HCT116 (cell line): Measurements from ENCODE around the gene KCND2. TPM values are rescaled to one million over a fixed set of nuclear protein-coding genes. Genes with fewer than 3 reads are reported as not detected.

Source experiments
- ATAC-seq: fragments of 200-7000 bp; cut with Tn5 transposase; 2 replicates; pipeline ENCODE4 v1.9.1; 2020; ENCODE audit warnings: mild to moderate bottlenecking, moderate library complexity
- BruUV-seq: library from RNA; stranded (reverse); fragments of 400-500 nt; replicated peaks from 2 replicates; lab custom pipeline; 2021; lab: Mats Ljungman, UMichigan
- CTCF ChIA-PET: fragments of 300-600 bp; sonication (Branson Sonifier 250); formaldehyde crosslinking; loops from one replicate; lab custom pipeline; 2021; ENCODE audit warnings: antibody characterized with exemption; lab: Charles Lee
- POLR2A ChIA-PET: fragments of 300-600, 350-600 bp; sonication (Branson Sonifier 250); formaldehyde crosslinking; loops from one replicate; lab custom pipeline; 2021; ENCODE audit warnings: antibody characterized with exemption; lab: Charles Lee
- RAD21 ChIA-PET, 2 experiments: fragments of 300-600 bp; sonication (Branson Sonifier 250); formaldehyde crosslinking; loops; one replicate each; lab custom pipeline; 2023; ENCODE audit warnings: low total read pairs in 2 of 2; ENCODE audit not compliant: uncharacterized antibody in 2 of 2, unreplicated experiment in 2 of 2, low non-redundant PET in 1 of 2; lab: Charles Lee
- DNase-seq: peaks from one replicate; pipeline ENCODE4 v3.0.0-alpha.2; 2010; ENCODE audit warnings: low read depth, low spot score
- H2AFZ ChIP-seq: fragments of 200-600 bp; shearing (Covaris generic), sonication (generic); 2 replicates; pipeline ENCODE4 v1.6.1; 2017; ENCODE audit warnings: low read depth, mixed run types, mixed read lengths, antibody characterized with exemption, low read length; ENCODE audit not compliant: poor library complexity, severe bottlenecking
- H3K27ac ChIP-seq: 2 replicates; pipeline ENCODE4 v1.5.1; 2012; ENCODE audit warnings: low read depth, low read length
- H3K27me3 ChIP-seq: fragments of 200-600 bp; sonication (generic); 2 replicates; pipeline ENCODE4 v1.6.1; 2016; ENCODE audit warnings: mixed run types, low read length, mixed read lengths; ENCODE audit not compliant: insufficient read depth
- H3K36me3 ChIP-seq, 2 experiments: fragments of 200-500 bp in 1 of 2; fragments of 200-600 bp in 1 of 2; sonication (Bioruptor generic) in 1 of 2; sonication (generic) in 1 of 2; 2 replicates each; pipeline versions ENCODE4 v1.5.1 to v1.6.1; 2014 to 2016; ENCODE audit warnings: low read length in 2 of 2, inconsistent platforms in 1 of 2, mixed read lengths in 1 of 2, mixed run types in 1 of 2; ENCODE audit not compliant: insufficient read depth in 2 of 2, control insufficient read depth in 1 of 2
- H3K4me1 ChIP-seq, 2 experiments: fragments of 200-600 bp in 1 of 2; sonication (generic) in 1 of 2; 2 replicates each; pipeline versions ENCODE4 v1.5.1 to v1.6.1; 2012 to 2017; ENCODE audit warnings: low read length in 2 of 2, inconsistent platforms in 1 of 2, mild to moderate bottlenecking in 1 of 2, mixed read lengths in 1 of 2, mixed run types in 1 of 2, moderate library complexity in 1 of 2; ENCODE audit not compliant: insufficient read depth in 2 of 2, control insufficient read depth in 1 of 2
- H3K4me2 ChIP-seq: fragments of 200-600 bp; sonication (generic); 2 replicates; pipeline ENCODE4 v1.6.1; 2017; ENCODE audit warnings: mixed run types, low read length, mixed read lengths
- H3K4me3 ChIP-seq, 2 experiments: fragments of 200-600 bp in 1 of 2; sonication (generic) in 1 of 2; replicated peaks in 1 of 2; 2 replicates each; pipeline ENCODE4 v1.5.1; 2011 to 2016; ENCODE audit warnings: low read length in 2 of 2, control low read depth in 1 of 2, low read depth in 1 of 2, mild to moderate bottlenecking in 1 of 2, mixed read lengths in 1 of 2, mixed run types in 1 of 2
- H3K79me2 ChIP-seq: fragments of 200-600 bp; sonication (generic); 2 replicates; pipeline ENCODE4 v1.6.1; 2017; ENCODE audit warnings: mild to moderate bottlenecking, mixed run types, low read length, moderate library complexity, mixed read lengths; ENCODE audit not compliant: insufficient read depth
- H3K9ac ChIP-seq: fragments of 200-600 bp; sonication (generic); 2 replicates; pipeline ENCODE4 v1.6.1; 2016; ENCODE audit warnings: low read length, mixed read lengths
- H3K9me2 ChIP-seq: fragments of 200-600 bp; sonication (generic), shearing (Covaris generic); 2 replicates; pipeline ENCODE4 v1.6.1; 2017; ENCODE audit warnings: mixed run types, mild to moderate bottlenecking, moderate library complexity; ENCODE audit not compliant: insufficient read depth
- H3K9me3 ChIP-seq, 2 experiments: fragments of 200-500 bp in 1 of 2; fragments of 200-600 bp in 1 of 2; sonication (Bioruptor generic) in 1 of 2; sonication (generic) in 1 of 2; 2 replicates each; pipeline ENCODE4 v1.6.1; 2014 to 2017; ENCODE audit warnings: low read length in 2 of 2, mixed read lengths in 2 of 2, inconsistent platforms in 1 of 2, low read depth in 1 of 2, mild to moderate bottlenecking in 1 of 2, mixed run types in 1 of 2, moderate library complexity in 1 of 2; ENCODE audit not compliant: control insufficient read depth in 1 of 2, insufficient read depth in 1 of 2
- H4K20me1 ChIP-seq: fragments of 200-600 bp; sonication (generic), shearing (Covaris generic); 2 replicates; pipeline ENCODE4 v1.6.1; 2017; ENCODE audit warnings: mixed run types, mild to moderate bottlenecking, moderate library complexity; ENCODE audit not compliant: insufficient read depth
- CBX3 ChIP-seq: IDR thresholded peaks from 2 replicates; pipeline ENCODE4 v1.6.1; 2012; ENCODE audit warnings: low read depth
- CEBPB ChIP-seq: IDR thresholded peaks from 2 replicates; pipeline ENCODE4 v1.6.1; 2012; ENCODE audit warnings: low read depth
- EZH2phosphoT487 ChIP-seq: fragments of 200-600 bp; IDR thresholded peaks from 2 replicates; pipeline ENCODE4 v1.6.1; 2018; ENCODE audit warnings: antibody characterized with exemption, borderline replicate concordance
- FOSL1 ChIP-seq: IDR thresholded peaks from 2 replicates; pipeline ENCODE4 v1.6.1; 2012; ENCODE audit warnings: low read depth
- JUND ChIP-seq: IDR thresholded peaks from 2 replicates; pipeline ENCODE4 v1.6.1; 2012
- POLR2A ChIP-seq: IDR thresholded peaks from 2 replicates; pipeline ENCODE4 v1.7.0; 2011; ENCODE audit warnings: borderline replicate concordance; ENCODE audit not compliant: insufficient read depth, insufficient read length; ENCODE audit errors: extremely low read depth
- POLR2AphosphoS5 ChIP-seq: IDR thresholded peaks from 2 replicates; pipeline ENCODE4 v1.6.1; 2011; ENCODE audit warnings: mild to moderate bottlenecking, low read depth, low read length, moderate library complexity
- SIN3A ChIP-seq: IDR thresholded peaks from 2 replicates; pipeline ENCODE4 v1.6.1; 2012; ENCODE audit warnings: low read depth
- SRF ChIP-seq: IDR thresholded peaks from 2 replicates; pipeline ENCODE4 v1.6.1; 2012; ENCODE audit warnings: low read depth
- TCF7L2 ChIP-seq: IDR thresholded peaks from 2 replicates; pipeline ENCODE4 v1.7.0; 2011; ENCODE audit warnings: borderline replicate concordance, inconsistent platforms; ENCODE audit not compliant: insufficient read depth, insufficient read length; ENCODE audit errors: extremely low read depth
- YY1 ChIP-seq: IDR thresholded peaks from 2 replicates; pipeline ENCODE4 v1.6.1; 2011; ENCODE audit warnings: low read length, low read depth, moderate library complexity, mild to moderate bottlenecking; ENCODE audit not compliant: insufficient replicate concordance; ENCODE audit errors: extremely low read depth
- intact Hi-C: fragments of 100-400 bp; cut with micrococcal nuclease; formaldehyde crosslinking; loops from 2 replicates; pipeline ENCODE4 v1.10.0; 2022
- total RNA-seq: library from RNA; stranded (reverse); gene quantifications from one replicate; pipeline ENCODE4 v1.2.1, GENCODE V29; 2021; ENCODE audit not compliant: unreplicated experiment
- TF ChIP-seq, protein P1 (sequence below): IDR thresholded peaks from 2 replicates; pipeline ENCODE4 v1.6.1; 2011; ENCODE audit warnings: mild to moderate bottlenecking, low read length, moderate library complexity; ENCODE audit not compliant: insufficient replicate concordance; ENCODE audit errors: extremely low read depth
- TF ChIP-seq, protein P2 (sequence below): IDR thresholded peaks from 2 replicates; pipeline ENCODE4 v1.6.1; 2012

Gene KCND2
- total RNA-seq, 1 experiment from 2014 or later = 0.05 TPM

DNA sequence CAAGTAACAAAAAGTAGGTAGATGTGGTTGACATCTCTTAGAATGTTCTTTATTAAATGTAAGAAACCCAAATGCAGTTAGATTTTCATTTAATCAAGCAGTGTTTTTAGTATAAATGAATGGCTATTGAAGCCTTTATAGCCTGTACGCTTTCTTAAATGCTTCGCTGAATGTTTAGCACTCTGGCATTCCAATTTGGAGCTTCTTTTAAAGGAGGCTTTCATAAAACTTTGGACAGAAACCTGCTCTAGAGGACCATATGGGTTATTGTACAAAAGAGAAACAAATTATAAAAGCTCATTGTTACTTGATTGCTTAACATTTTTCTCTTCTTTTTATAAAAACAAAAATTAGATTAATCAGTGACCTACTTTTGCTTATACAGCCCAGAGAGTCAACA lies 59.5 kb downstream of the KCND2 start:
- Histone ChIP-seq H3K9ac (no peak overlapping the region), H3K9me3 (no peaks in the 10 kb centered on the region), H3K36me3 (no peaks in the 10 kb centered on the region), H3K79me2 (no peaks in the 10 kb centered on the region), H3K27ac (no peak overlapping the region), H3K9me2 (no peaks in the 10 kb centered on the region), H2AFZ (no peak overlapping the region), H3K4me2 (no peak overlapping the region), H3K4me3 (no peak overlapping the region), H3K4me1 (no peaks in the 10 kb centered on the region), H3K27me3 (no peaks in the 10 kb centered on the region), H4K20me1 (no peaks in the 10 kb centered on the region)
- TF ChIP-seq, protein P1, sequence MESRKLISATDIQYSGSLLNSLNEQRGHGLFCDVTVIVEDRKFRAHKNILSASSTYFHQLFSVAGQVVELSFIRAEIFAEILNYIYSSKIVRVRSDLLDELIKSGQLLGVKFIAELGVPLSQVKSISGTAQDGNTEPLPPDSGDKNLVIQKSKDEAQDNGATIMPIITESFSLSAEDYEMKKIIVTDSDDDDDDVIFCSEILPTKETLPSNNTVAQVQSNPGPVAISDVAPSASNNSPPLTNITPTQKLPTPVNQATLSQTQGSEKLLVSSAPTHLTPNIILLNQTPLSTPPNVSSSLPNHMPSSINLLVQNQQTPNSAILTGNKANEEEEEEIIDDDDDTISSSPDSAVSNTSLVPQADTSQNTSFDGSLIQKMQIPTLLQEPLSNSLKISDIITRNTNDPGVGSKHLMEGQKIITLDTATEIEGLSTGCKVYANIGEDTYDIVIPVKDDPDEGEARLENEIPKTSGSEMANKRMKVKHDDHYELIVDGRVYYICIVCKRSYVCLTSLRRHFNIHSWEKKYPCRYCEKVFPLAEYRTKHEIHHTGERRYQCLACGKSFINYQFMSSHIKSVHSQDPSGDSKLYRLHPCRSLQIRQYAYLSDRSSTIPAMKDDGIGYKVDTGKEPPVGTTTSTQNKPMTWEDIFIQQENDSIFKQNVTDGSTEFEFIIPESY = no peak
- TF ChIP-seq TCF7L2 = no peak
- DNase-seq = no peak
- ChIA-PET POLR2A (no interaction called here), RAD21 (no interaction called here), CTCF (no interaction called here)
- ATAC-seq = no peak
- intact Hi-C loops = no loop called here
- no TSS peak for BruUV-seq

DNA sequence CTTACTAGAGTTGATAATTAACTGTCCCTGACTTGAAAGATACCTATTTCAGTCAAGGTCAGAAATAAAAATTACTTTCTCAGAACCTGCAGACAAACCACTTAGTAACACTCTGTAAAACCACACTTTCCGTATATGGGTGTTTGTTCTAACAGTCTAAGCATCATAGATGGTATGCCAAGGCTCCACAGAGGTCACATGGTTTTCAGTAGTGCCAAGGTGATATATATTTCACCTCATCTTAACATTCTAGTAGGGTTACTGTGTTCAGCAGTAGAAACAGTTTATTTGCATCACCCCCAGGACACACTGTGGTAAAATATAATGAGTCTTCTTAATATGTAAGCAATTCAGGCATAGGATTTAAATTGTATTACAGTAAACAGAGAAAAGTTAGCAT lies 61.5 kb downstream of the KCND2 start:
- CTCF ChIA-PET = no interaction called here
- H3K4me2 ChIP-seq = no peak overlapping the region
- RAD21 ChIA-PET = no interaction called here
- no peak for DNase-seq
- no peaks in the 10 kb centered on the region for H3K36me3 ChIP-seq
- no peaks in the 10 kb centered on the region for H4K20me1 ChIP-seq
- TF ChIP-seq, protein P1 = no peak
- TF ChIP-seq SRF (no peak), SIN3A (no peak), YY1 (no peak), POLR2AphosphoS5 (no peak), JUND (no peak), POLR2A (no peak), EZH2phosphoT487 (no peak), CEBPB (no peak), FOSL1 (no peak), CBX3 (no peak)
- TF ChIP-seq, protein P2, sequence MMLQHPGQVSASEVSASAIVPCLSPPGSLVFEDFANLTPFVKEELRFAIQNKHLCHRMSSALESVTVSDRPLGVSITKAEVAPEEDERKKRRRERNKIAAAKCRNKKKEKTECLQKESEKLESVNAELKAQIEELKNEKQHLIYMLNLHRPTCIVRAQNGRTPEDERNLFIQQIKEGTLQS = no peak
- TF ChIP-seq, all 23 proteins: peak for 0
- H3K4me1 ChIP-seq = no peaks in the 10 kb centered on the region
- no peak overlapping the region for H3K9ac ChIP-seq
- POLR2A ChIA-PET = no interaction called here
- H3K27ac ChIP-seq = no peak overlapping the region
- H3K79me2 ChIP-seq = no peaks in the 10 kb centered on the region
- no peaks in the 10 kb centered on the region for H3K9me3 ChIP-seq
- H3K27me3 ChIP-seq = no peaks in the 10 kb centered on the region
- no peak overlapping the region for H2AFZ ChIP-seq
- intact Hi-C loops = no loop called here
- ATAC-seq = no peak
- H3K4me3 ChIP-seq = no peak overlapping the region
- no TSS peak for BruUV-seq
- H3K9me2 ChIP-seq = no peaks in the 10 kb centered on the region
